GM18520 (cell line): ENCODE data around the gene CHD2.
"Not testable (repeated sequence)": the region's sequence is repeated elsewhere in the genome, so short reads cannot be mapped to it uniquely, and the experiment has no call there.

Source experiments
- ATAC-seq: cut with Tn5 transposase; IDR thresholded peaks from one replicate; pipeline ENCODE4 v1.9.1; 2021; ENCODE audit not compliant: unreplicated experiment

The CHD2 gene

GRCh38 chr15:93032515-93033206, 132.5 kb downstream of the CHD2 start:
- not testable (repeated sequence) for ATAC-seq

GRCh38 chr15:93033434-93034045, 133.4 kb downstream of the CHD2 start:
- no peak for ATAC-seq

- no peak for ATAC-seq
These were observed 134.4 kb downstream of the CHD2 start for GRCh38 chr15:93034512-93034911.

GRCh38 chr15:93035092-93035915, 135.2 kb downstream of the CHD2 start:
- peak; percentile 11 for ATAC-seq

- peak; percentile 67 for ATAC-seq
These were observed 136.1 kb downstream of the CHD2 start for GRCh38 chr15:93035953-93036810.

GRCh38 chr15:93036951-93037819, 137.1 kb downstream of the CHD2 start:
- ATAC-seq = no peak

GRCh38 chr15:93037820-93038705, 137.9 kb downstream of the CHD2 start:
- ATAC-seq = no peak

GRCh38 chr15:93039562-93040287, 139.6 kb downstream of the CHD2 start:
- not testable (repeated sequence) for ATAC-seq

GRCh38 chr15:93040288-93041158, 140.4 kb downstream of the CHD2 start:
- no peak for ATAC-seq

GRCh38 chr15:93041159-93041547, 141.0 kb downstream of the CHD2 start:
- ATAC-seq = no peak

- no peak for ATAC-seq
These were observed 142.1 kb downstream of the CHD2 start for GRCh38 chr15:93042211-93042610.

- ATAC-seq = no peak
These were observed 142.7 kb downstream of the CHD2 start for GRCh38 chr15:93042691-93043378.

- no peak for ATAC-seq
These were observed 143.6 kb downstream of the CHD2 start for GRCh38 chr15:93043621-93044300.

- no peak for ATAC-seq
These were observed 144.4 kb downstream of the CHD2 start for GRCh38 chr15:93044301-93045190.

GRCh38 chr15:93045191-93045785, 145.2 kb downstream of the CHD2 start:
- ATAC-seq = no peak
